Colonic mucosa (tissue), 4 donors: ENCODE results near the gene IDNK. TPM values are rescaled to one million over a fixed set of nuclear protein-coding genes. Genes with fewer than 3 reads are reported as not detected.

Source experiments
- DNase-seq: peaks from one replicate; pipeline ENCODE4 v3.0.0-alpha.2; 2020
- H3K27ac ChIP-seq: fragments of 200-600 bp; one replicate; pipeline ENCODE4 v1.8.0; 2021
- H3K27me3 ChIP-seq: fragments of 200-600 bp; one replicate; pipeline ENCODE4 v1.8.0; 2021
- H3K36me3 ChIP-seq: fragments of 200-600 bp; one replicate; pipeline ENCODE4 v1.8.0; 2021
- H3K4me1 ChIP-seq: fragments of 200-600 bp; one replicate; pipeline ENCODE4 v1.8.0; 2021; ENCODE audit warnings: mild to moderate bottlenecking
- H3K4me3 ChIP-seq: fragments of 200-600 bp; one replicate; pipeline ENCODE4 v1.8.0; 2021
- H3K9ac ChIP-seq, 2 donors: one replicate each; pipeline ENCODE4 v1.7.0; 2013; ENCODE audit warnings: control low read depth in 2 of 2, low read depth in 2 of 2, low read length in 2 of 2
- H3K9me3 ChIP-seq: fragments of 200-600 bp; one replicate; pipeline ENCODE4 v1.8.0; 2021
- CTCF ChIP-seq: fragments of 200-600 bp; IDR thresholded peaks from one replicate; pipeline ENCODE4 v1.8.0; 2022; ENCODE audit warnings: antibody characterized with exemption, mild to moderate bottlenecking
- intact Hi-C: fragments of 100-400 bp; cut with DNase I; formaldehyde crosslinking; loops from one replicate; pipeline ENCODE4 v1.14.1; 2022
- total RNA-seq, 2 donors: library from RNA; stranded (reverse); fragmentation: NEBNext Ultra II Directional in 1 of 2; extraction: Animal tissue kit (Norgen Biotek cat#: 25700) in 1 of 2; gene quantifications; one replicate each; pipeline ENCODE4 v1.2.1, GENCODE V29; 2021
- donor health status: healthy.
- donor health status: DM: no; HTN: no; CAD: no.
- donor health status: DM: no; HTN: no; CAD: no.

The IDNK gene
- total RNA-seq, 2 donors from 2014 or later: 4.9 to 7.4 TPM

- Histone ChIP-seq H3K4me1 (no peaks in the 10 kb centered on the region), H3K9ac (no peak overlapping the region), H3K27me3 (no peaks in the 10 kb centered on the region), H3K27ac (no peak overlapping the region), H3K36me3 (no peaks in the 10 kb centered on the region), H3K4me3 (no peak overlapping the region), H3K9me3 (no peaks in the 10 kb centered on the region)
- intact Hi-C loops: no loop called here
- no peak for TF ChIP-seq CTCF
- DNase-seq: no peak
Measured at GRCh38 chr9:83688921-83689320, 66.0 kb downstream of the IDNK start.

GRCh38 chr9:83691492-83691891 is 68.5 kb downstream of the IDNK start:
- no peak for TF ChIP-seq CTCF
- H3K4me3 ChIP-seq: no peak overlapping the region
- H3K36me3 ChIP-seq: no peaks in the 10 kb centered on the region
- H3K4me1 ChIP-seq: no peaks in the 10 kb centered on the region
- DNase-seq: no peak
- intact Hi-C loops: no loop called here
- no peak overlapping the region for H3K27ac ChIP-seq
- no peaks in the 10 kb centered on the region for H3K9me3 ChIP-seq
- no peak overlapping the region for H3K9ac ChIP-seq
- no peaks in the 10 kb centered on the region for H3K27me3 ChIP-seq

Other genes with a start within 250 kb of the IDNK start
- 10 to 100 TPM; 14.7 to 21.3 TPM for gene FRMD3, start 84.7 kb upstream of the IDNK start, total RNA-seq
- 100 to 1,000 TPM in 1 of 2 donors, 10 to 100 TPM in 1; 87.3 to 101 TPM for gene UBQLN1, start 84.8 kb downstream of the IDNK start, total RNA-seq
- 1 to 10 TPM; 3.7 to 4.8 TPM for gene GKAP1, start 194.6 kb downstream of the IDNK start, total RNA-seq